Measurements from ENCODE around the gene NSF. TPM values are rescaled to one million over a fixed set of nuclear protein-coding genes. Genes with fewer than 3 reads are reported as not detected.
"Not testable (repeated sequence)": the region's sequence is repeated elsewhere in the genome, so short reads cannot be mapped to it uniquely, and the experiment has no call there.

NSF gene
- total and polyA plus RNA-seq, 2 experiments from 2014 or later, result 18.6 to 29.0 TPM

DNA sequence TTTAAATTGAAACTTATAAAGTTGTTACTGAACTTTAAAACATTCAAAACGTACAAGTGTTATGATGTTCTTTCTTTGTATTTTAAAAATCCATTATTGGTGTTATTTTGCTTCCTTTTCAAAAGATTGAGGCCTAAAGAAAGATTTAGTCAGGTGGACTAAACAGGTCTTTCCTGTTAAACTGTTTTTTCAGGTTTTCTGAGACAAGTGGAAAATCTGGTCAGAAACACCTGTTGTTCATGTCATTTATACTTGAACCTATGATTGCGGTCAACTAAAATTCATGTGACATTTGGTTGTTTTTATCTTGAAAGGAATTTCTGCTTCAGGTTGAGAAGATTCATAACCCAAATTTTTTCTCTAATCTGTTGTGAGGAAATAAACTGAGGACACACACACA, 108.5 kb downstream of the NSF start:
- H3K36me3 ChIP-seq; H3K4me1 ChIP-seq (ENCODE audit: low read depth); DNase-seq (ENCODE audit: low read depth in 1 of 2, low spot score in 1 of 2); H3K4me3 ChIP-seq; H3K9me3 ChIP-seq (ENCODE audit: low read depth); H3K27me3 ChIP-seq; H3K27ac ChIP-seq: not testable (repeated sequence)

DNA sequence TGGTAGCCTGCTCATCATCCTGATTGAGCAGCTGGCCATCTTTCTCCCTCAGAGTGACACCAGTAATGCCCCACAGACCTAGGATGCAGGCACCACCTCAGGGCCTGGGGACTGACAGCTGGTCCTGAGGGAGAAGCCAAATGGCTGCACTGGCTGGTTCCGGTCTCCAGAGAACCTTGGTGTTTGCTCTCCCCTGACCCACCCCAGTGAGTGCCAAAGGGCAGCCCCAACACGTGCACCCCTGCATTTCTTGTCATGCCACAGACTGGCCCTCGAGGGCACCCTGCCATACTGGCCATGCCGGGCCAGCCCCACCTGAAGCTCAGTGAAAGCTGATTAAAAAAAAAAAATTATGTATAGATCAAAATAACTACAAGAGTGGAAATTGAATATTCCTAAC, 127.5 kb downstream of the NSF start:
- Histone ChIP-seq H3K4me3 (no peak overlapping the region), H3K9me3 (ENCODE audit: low read depth) (no peaks in the 10 kb centered on the region), H3K27me3 (no peaks in the 10 kb centered on the region), H3K4me1 (ENCODE audit: low read depth) (no peaks in the 10 kb centered on the region), H3K27ac (no peak overlapping the region), H3K36me3 (peaks cover 4% of the 10 kb centered on the region)
- DNase-seq (ENCODE audit: low read depth in 1 of 2, low spot score in 1 of 2), result no peak
- TF ChIP-seq, protein P1, sequence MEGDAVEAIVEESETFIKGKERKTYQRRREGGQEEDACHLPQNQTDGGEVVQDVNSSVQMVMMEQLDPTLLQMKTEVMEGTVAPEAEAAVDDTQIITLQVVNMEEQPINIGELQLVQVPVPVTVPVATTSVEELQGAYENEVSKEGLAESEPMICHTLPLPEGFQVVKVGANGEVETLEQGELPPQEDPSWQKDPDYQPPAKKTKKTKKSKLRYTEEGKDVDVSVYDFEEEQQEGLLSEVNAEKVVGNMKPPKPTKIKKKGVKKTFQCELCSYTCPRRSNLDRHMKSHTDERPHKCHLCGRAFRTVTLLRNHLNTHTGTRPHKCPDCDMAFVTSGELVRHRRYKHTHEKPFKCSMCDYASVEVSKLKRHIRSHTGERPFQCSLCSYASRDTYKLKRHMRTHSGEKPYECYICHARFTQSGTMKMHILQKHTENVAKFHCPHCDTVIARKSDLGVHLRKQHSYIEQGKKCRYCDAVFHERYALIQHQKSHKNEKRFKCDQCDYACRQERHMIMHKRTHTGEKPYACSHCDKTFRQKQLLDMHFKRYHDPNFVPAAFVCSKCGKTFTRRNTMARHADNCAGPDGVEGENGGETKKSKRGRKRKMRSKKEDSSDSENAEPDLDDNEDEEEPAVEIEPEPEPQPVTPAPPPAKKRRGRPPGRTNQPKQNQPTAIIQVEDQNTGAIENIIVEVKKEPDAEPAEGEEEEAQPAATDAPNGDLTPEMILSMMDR (IDR thresholded peaks at IDR 0.05; ENCODE audit: low read depth, low read length), result no peak

- Histone ChIP-seq H3K9me3 (ENCODE audit: low read depth) (no peaks in the 10 kb centered on the region), H3K27ac (no peak overlapping the region), H3K4me1 (ENCODE audit: low read depth) (no peaks in the 10 kb centered on the region), H3K36me3 (no peaks in the 10 kb centered on the region), H3K4me3 (no peak overlapping the region), H3K27me3 (no peaks in the 10 kb centered on the region)
- TF ChIP-seq, protein P1 (IDR thresholded peaks at IDR 0.05; ENCODE audit: low read depth, low read length), result no peak
- DNase-seq (ENCODE audit: low read depth in 1 of 2, low spot score in 1 of 2), result no peak
Observed at GRCh38 chr17:46719891-46720290, 129.4 kb downstream of the NSF start.

DNA sequence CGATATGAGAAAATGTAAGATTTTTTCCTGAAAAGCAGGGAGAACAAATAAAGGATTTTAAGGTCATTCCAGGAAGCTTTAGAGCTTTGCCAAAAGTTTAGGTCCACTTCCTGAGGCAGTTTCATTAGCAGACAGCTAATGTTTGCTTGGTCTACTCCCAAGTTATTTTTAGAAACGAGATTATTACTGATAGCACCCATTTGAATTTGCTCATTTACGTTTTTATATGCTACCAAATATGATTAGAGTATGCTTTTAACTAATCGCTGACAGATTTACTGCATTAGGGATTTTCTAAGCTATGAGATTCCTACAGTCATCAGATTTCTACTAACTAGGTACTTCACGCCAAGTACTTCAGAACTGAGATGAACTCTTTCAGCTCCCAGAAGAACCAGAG, 129.9 kb downstream of the NSF start:
- Histone ChIP-seq H3K4me1 (ENCODE audit: low read depth) (no peaks in the 10 kb centered on the region), H3K36me3 (no peaks in the 10 kb centered on the region), H3K9me3 (ENCODE audit: low read depth) (no peaks in the 10 kb centered on the region), H3K27me3 (no peaks in the 10 kb centered on the region), H3K4me3 (no peak overlapping the region), H3K27ac (no peak overlapping the region)
- peak in 1 of 2 donors; percentile 29 for DNase-seq (ENCODE audit: low read depth in 1 of 2, low spot score in 1 of 2)
- TF ChIP-seq, protein P1 (IDR thresholded peaks at IDR 0.05; ENCODE audit: low read depth, low read length), result no peak

DNA sequence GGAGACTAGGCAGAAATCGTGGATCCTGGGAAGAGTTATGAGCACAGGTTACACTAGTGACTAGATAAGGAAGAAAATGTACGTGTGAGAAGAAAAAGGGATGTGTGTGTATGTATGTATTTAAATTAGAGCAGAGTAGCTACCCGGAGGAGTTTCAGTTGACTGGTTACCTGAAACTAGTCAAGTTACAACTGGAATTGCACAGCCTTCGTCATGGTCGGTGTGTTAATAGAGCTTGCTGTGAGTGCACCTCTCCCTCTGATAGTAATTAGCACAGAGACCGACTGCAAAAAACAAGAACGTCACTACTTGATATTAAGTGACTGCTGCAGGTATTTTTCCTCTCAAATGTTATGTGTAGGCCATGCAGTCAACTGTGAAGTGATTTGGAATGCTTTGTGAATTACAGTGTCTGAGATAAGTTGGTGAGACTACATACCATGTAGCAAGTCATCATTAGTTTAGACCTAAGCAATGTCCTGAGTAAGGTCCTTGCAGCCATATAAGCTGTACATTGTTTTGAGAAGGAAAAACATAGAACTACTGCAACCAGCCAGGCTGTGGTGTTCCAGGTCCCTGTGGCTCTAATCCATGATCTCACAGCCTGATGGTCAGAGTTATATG, 132.3 kb downstream of the NSF start:
- DNase-seq (ENCODE audit: low read depth in 1 of 2, low spot score in 1 of 2), result no peak
- no peak overlapping the region for H3K27ac ChIP-seq
- no peak overlapping the region for H3K4me3 ChIP-seq
- H3K27me3 ChIP-seq, result no peaks in the 10 kb centered on the region
- no peaks in the 10 kb centered on the region for H3K4me1 ChIP-seq (ENCODE audit: low read depth)
- TF ChIP-seq, protein P1 (IDR thresholded peaks at IDR 0.05; ENCODE audit: low read depth, low read length), result no peak
- no peaks in the 10 kb centered on the region for H3K9me3 ChIP-seq (ENCODE audit: low read depth)
- no peaks in the 10 kb centered on the region for H3K36me3 ChIP-seq

DNA sequence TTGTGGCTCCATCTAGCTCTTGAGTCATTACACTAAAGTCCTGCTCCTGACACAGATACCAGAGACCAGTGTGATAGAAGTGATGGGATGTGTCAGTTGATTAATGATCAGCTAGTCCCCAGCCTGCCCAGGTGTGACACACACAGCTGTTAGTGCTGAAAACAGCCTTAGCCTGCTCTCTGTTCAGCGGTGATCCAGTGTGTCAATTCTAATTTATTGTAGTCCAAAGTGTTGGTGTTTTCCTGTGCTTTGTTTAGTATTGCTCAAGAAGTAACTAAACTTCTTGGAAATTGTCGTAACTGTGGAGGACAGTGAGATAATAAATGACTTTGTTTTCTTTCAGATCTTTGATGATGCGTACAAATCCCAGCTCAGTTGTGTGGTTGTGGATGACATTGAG, 135.7 kb downstream of the NSF start:
- Histone ChIP-seq H3K27ac (no peak overlapping the region), H3K27me3 (no peaks in the 10 kb centered on the region), H3K4me3 (no peak overlapping the region), H3K36me3 (no peaks in the 10 kb centered on the region), H3K4me1 (ENCODE audit: low read depth) (no peaks in the 10 kb centered on the region), H3K9me3 (ENCODE audit: low read depth) (no peaks in the 10 kb centered on the region)
- TF ChIP-seq, protein P1 (IDR thresholded peaks at IDR 0.05; ENCODE audit: low read depth, low read length), result no peak
- DNase-seq (ENCODE audit: low read depth in 1 of 2, low spot score in 1 of 2), result peak in 1 of 2 donors; percentile 15

All from cardiac muscle cell (in vitro differentiated cells and primary cell).